ENCODE data around the gene UBR3. TPM values are rescaled to one million over a fixed set of nuclear protein-coding genes. Genes with fewer than 3 reads are reported as not detected.

Gene UBR3
- total and polyA plus RNA-seq, 2 experiments from 2014 or later = 18.7 to 53.1 TPM

DNA sequence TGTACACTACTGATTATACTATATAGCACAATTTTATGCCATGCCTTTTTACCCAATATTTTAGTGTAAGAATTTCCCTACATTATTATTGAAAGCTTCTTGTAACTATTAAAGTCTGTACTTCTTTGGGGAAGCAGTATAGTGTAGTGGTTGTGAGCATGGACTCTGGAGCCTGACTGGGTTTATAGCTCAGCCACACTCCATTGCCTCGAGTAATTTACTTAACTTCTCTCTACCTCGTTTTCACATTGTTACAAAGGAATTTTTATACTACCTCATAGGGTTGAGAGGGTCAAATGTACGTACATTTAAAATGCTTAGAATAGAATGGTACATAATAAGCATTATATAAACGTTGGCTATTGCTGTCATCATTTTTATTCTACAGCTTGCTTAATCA lies 139.2 kb downstream of the UBR3 start:
- no peak for DNase-seq (ENCODE audit: low read depth in 1 of 2, low spot score in 1 of 2)
- H3K27ac ChIP-seq = no peak overlapping the region
- no peaks in the 10 kb centered on the region for H3K9me3 ChIP-seq (ENCODE audit: low read depth)
- TF ChIP-seq, protein P1, sequence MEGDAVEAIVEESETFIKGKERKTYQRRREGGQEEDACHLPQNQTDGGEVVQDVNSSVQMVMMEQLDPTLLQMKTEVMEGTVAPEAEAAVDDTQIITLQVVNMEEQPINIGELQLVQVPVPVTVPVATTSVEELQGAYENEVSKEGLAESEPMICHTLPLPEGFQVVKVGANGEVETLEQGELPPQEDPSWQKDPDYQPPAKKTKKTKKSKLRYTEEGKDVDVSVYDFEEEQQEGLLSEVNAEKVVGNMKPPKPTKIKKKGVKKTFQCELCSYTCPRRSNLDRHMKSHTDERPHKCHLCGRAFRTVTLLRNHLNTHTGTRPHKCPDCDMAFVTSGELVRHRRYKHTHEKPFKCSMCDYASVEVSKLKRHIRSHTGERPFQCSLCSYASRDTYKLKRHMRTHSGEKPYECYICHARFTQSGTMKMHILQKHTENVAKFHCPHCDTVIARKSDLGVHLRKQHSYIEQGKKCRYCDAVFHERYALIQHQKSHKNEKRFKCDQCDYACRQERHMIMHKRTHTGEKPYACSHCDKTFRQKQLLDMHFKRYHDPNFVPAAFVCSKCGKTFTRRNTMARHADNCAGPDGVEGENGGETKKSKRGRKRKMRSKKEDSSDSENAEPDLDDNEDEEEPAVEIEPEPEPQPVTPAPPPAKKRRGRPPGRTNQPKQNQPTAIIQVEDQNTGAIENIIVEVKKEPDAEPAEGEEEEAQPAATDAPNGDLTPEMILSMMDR (IDR thresholded peaks at IDR 0.05; ENCODE audit: low read depth, low read length) = no peak
- no peaks in the 10 kb centered on the region for H3K27me3 ChIP-seq
- no peak overlapping the region for H3K4me3 ChIP-seq
- peaks cover 11% of the 10 kb centered on the region for H3K36me3 ChIP-seq
- no peaks in the 10 kb centered on the region for H3K4me1 ChIP-seq (ENCODE audit: low read depth)

DNA sequence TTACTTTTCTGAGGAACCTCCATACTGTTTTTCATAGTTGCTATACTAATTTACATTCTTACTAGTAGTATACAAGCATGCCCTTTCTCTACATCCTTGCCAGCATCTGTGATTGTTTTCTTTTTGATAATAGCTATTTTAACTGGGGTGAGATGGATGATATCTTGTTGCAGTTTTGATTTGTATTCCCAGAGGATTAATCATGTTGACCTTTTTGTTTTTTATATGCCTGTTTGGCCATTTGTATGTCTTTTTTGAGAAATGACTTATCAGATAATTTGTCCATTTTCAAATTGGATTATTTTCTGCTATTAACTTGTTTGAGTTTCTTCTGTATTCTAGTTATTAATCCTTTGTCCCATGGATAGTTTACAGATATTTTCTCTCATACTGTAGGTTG lies 141.5 kb downstream of the UBR3 start:
- Histone ChIP-seq H3K9me3 (ENCODE audit: low read depth) (no peaks in the 10 kb centered on the region), H3K4me3 (no peak overlapping the region), H3K27ac (no peak overlapping the region), H3K4me1 (ENCODE audit: low read depth) (no peaks in the 10 kb centered on the region), H3K36me3 (peaks cover 5% of the 10 kb centered on the region), H3K27me3 (no peaks in the 10 kb centered on the region)
- TF ChIP-seq, protein P1 (IDR thresholded peaks at IDR 0.05; ENCODE audit: low read depth, low read length) = no peak
- no peak for DNase-seq (ENCODE audit: low read depth in 1 of 2, low spot score in 1 of 2)

DNA sequence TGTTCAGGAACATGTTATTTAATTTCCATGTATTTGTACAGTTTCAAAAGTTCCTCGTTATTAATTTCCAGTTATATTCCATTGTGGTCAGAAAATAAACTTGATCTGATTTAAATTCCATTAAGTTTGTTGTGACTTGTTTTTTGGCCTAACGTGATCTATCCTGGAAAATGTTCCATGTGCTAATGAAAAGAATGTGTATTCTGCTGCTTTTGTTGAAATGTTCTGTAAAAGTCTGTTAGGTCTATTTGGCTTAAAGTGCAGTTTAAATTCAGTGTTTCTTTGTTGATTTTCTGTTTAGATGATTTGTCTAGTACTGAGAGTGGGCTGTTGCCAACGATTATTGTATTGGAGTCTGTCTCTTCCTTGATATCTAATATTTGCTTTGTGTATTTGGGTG lies 148.0 kb downstream of the UBR3 start:
- H3K9me3 ChIP-seq (ENCODE audit: low read depth) = no peaks in the 10 kb centered on the region
- H3K27me3 ChIP-seq = no peaks in the 10 kb centered on the region
- no peak overlapping the region for H3K27ac ChIP-seq
- no peaks in the 10 kb centered on the region for H3K4me1 ChIP-seq (ENCODE audit: low read depth)
- H3K36me3 ChIP-seq = no peaks in the 10 kb centered on the region
- H3K4me3 ChIP-seq = no peak overlapping the region
- DNase-seq (ENCODE audit: low read depth in 1 of 2, low spot score in 1 of 2) = no peak
- TF ChIP-seq, protein P1 (IDR thresholded peaks at IDR 0.05; ENCODE audit: low read depth, low read length) = no peak

DNA sequence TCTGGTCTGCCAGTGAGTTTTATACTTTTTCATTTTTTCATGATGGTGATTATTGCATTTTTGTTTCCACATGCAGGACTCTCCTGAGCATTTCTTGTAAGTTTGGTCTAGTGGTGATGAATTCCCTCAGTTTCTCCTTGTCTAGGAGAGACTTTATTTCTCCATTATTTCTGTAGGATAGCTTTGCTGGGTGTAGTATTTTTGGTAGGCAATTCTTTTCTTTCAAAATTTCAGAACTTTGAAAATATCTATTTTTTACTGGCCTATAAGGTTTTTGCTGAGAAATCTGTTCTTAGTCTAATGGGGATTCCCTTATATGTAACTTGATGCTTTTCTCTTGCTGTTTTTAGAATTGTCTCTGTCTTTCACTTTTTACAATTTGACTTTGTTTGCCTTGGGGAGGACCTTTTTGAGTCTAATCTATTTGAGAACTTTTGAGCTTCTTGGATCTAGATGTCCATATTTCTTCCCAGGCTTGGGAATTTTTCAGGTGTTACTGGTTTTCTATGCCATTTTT lies 149.1 kb downstream of the UBR3 start:
- Histone ChIP-seq H3K27ac (no peak overlapping the region), H3K4me1 (ENCODE audit: low read depth) (no peaks in the 10 kb centered on the region), H3K36me3 (no peaks in the 10 kb centered on the region), H3K9me3 (ENCODE audit: low read depth) (no peaks in the 10 kb centered on the region), H3K27me3 (no peaks in the 10 kb centered on the region), H3K4me3 (no peak overlapping the region)
- TF ChIP-seq, protein P1 (IDR thresholded peaks at IDR 0.05; ENCODE audit: low read depth, low read length) = no peak
- no peak for DNase-seq (ENCODE audit: low read depth in 1 of 2, low spot score in 1 of 2)

DNA sequence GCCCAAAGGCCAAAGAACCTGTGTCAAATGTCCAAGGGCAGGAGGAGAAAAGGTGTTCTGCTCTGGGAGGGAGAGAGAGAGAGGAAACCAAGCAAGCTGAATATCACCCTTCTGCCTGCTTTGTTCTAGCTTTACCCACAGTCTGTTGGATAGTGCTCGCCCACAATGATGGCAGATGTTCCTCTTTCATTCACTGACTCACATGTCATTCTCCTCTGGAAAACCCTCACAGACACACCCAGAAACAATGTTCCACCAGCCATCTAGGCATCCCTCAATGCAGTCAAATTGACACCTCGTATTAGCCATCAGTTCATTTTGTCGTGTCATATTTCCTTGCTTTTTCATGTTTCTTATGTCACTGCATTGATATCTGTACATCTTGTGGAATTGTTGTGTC lies 150.3 kb downstream of the UBR3 start:
- Histone ChIP-seq H3K4me1 (ENCODE audit: low read depth) (no peaks in the 10 kb centered on the region), H3K9me3 (ENCODE audit: low read depth) (no peaks in the 10 kb centered on the region), H3K27me3 (no peaks in the 10 kb centered on the region), H3K27ac (no peak overlapping the region), H3K4me3 (no peak overlapping the region), H3K36me3 (no peaks in the 10 kb centered on the region)
- no peak for DNase-seq (ENCODE audit: low read depth in 1 of 2, low spot score in 1 of 2)
- TF ChIP-seq, protein P1 (IDR thresholded peaks at IDR 0.05; ENCODE audit: low read depth, low read length) = no peak

Data from cardiac muscle cell (in vitro differentiated cells and primary cell).